SK-N-MC (cell line): ENCODE results near the gene ADORA2B.

Experiments used
- FOXP2 ChIP-seq: optimal IDR thresholded peaks from 2 replicates; pipeline ENCODE3; 2011; ENCODE audit warnings: mild to moderate bottlenecking, moderate library complexity; ENCODE audit not compliant: insufficient read depth; ENCODE audit errors: extremely low read length, control extremely low read depth
- POLR2AphosphoS5 ChIP-seq: IDR thresholded peaks from 2 replicates; pipeline ENCODE4 v1.6.1; 2012; ENCODE audit warnings: mild to moderate bottlenecking, low read depth, low read length, borderline replicate concordance

GRCh38 chr17:15914400-15915170, 30.3 kb upstream of the ADORA2B start:
- no peak for TF ChIP-seq POLR2AphosphoS5
- TF ChIP-seq FOXP2, result no peak
